ENCODE data around the gene PAPLN. TPM values are rescaled to one million over a fixed set of nuclear protein-coding genes. Genes with fewer than 3 reads are reported as not detected.

PAPLN gene
- total and polyA plus RNA-seq, 5 donors from 2014 or later: 0.11 to 0.47 (median 0.36) TPM; not detected in 1

DNA sequence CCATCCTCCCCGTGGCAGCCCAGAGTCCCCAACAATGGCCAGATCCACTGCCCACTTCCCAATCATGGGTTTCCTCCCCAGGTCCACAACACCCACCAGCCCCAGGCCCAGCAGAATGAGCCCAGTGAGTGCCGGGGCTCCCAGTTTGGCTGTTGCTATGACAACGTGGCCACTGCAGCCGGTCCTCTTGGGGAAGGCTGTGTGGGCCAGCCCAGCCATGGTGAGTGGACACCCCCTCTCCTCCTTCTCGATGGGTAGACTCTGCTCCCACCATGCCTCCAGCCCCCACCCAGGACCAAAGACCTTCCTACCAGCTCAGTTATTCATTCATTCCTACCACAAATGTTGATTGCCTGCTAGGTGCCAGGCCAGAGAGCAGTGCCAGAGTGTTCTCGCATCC, 23.8 kb downstream of the PAPLN start:
- no peaks in the 10 kb centered on the region for H3K4me1 ChIP-seq (ENCODE audit: control insufficient read depth, insufficient read depth, low read length, poor library complexity, severe bottlenecking)
- no peak overlapping the region for H3K4me3 ChIP-seq (ENCODE audit: low read depth, low read length)
- H3K36me3 ChIP-seq (ENCODE audit: control insufficient read depth, insufficient read depth, low read length): no peaks in the 10 kb centered on the region
- DNase-seq (no peak), ATAC-seq (ENCODE audit: low read depth in 2 of 2) (no peak)
- Mint-ChIP-seq H3K4me3 (no peak overlapping the region), H3K27me3 (peaks cover 4% of the 10 kb centered on the region), H3K4me1 (peaks cover 0 to 3% (median 0%) of the 10 kb centered on the region in 4 donors), H3K36me3 (no peaks in the 10 kb centered on the region), H3K27ac (no peak overlapping the region), H3K9me3 (peaks cover 0 to 1% (median 0%) of the 10 kb centered on the region in 7 donors)
- H3K27ac ChIP-seq (ENCODE audit: insufficient read depth, low read length, poor library complexity, severe bottlenecking): no peak overlapping the region
- no peaks in the 10 kb centered on the region for H3K27me3 ChIP-seq (ENCODE audit: control insufficient read depth, insufficient read depth, low read length)
- H3K9me3 ChIP-seq (ENCODE audit: control insufficient read depth in 2 of 2, low read length in 2 of 2): no peaks in the 10 kb centered on the region

DNA sequence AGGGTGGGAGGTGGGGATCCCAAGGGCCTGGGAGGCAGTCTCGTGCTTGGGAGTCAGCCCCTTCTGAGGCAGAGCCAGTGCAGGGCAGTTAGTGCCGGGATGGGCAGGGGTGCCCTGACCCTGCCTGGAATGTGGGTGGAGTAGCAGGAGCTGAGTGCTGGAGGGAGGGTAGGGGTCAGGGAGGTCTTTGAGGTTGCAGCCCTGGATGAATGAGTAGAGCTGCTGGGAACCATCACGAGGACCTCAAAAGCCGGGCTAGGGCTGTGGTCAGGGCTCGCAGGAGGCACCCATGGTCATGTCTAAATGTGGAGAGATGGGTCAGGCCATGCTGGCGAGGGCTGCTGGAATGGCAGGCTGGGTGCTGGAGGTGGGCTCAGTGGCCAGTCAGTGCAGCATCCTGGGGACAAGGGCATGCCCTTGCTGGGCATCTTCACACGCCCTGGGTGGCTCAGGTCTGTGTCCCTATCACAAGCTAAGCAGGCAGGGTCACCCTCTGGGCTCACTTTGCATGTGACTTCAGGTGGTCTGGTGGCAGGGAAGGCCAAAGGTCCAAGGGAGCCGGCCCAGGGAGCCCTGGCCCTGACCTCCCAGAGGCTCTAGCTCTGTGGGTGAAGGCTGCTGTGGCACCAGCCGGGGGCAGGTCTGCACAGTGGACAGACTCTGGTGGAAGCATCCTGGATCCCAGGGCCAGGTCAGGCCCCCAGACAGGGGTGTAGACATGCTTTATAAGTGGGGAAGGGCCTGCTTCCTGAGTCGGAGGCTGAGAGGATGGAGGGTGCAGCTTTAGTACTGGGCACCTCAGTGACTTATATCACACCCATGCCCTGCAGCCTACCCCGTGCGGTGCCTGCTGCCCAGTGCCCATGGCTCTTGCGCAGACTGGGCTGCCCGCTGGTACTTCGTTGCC, 24.5 kb downstream of the PAPLN start:
- Histone ChIP-seq H3K9me3 (ENCODE audit: control insufficient read depth in 2 of 2, low read length in 2 of 2) (no peaks in the 10 kb centered on the region), H3K4me1 (ENCODE audit: control insufficient read depth, insufficient read depth, low read length, poor library complexity, severe bottlenecking) (no peaks in the 10 kb centered on the region), H3K36me3 (ENCODE audit: control insufficient read depth, insufficient read depth, low read length) (no peaks in the 10 kb centered on the region), H3K27ac (ENCODE audit: insufficient read depth, low read length, poor library complexity, severe bottlenecking) (no peak overlapping the region), H3K4me3 (ENCODE audit: low read depth, low read length) (no peak overlapping the region), H3K27me3 (ENCODE audit: control insufficient read depth, insufficient read depth, low read length) (no peaks in the 10 kb centered on the region)
- Mint-ChIP-seq H3K4me3 (no peak overlapping the region), H3K9me3 (peaks cover 0 to 1% (median 0%) of the 10 kb centered on the region in 7 donors), H3K36me3 (no peaks in the 10 kb centered on the region), H3K27ac (no peak overlapping the region), H3K27me3 (peaks cover 4% of the 10 kb centered on the region), H3K4me1 (peaks cover 0 to 3% (median 0%) of the 10 kb centered on the region in 4 donors)
- ATAC-seq (ENCODE audit: low read depth in 2 of 2) (no peak), DNase-seq (no peak)

GRCh38 chr14:73262427-73263183, 25.3 kb downstream of the PAPLN start:
- no peak for DNase-seq
- no peaks in the 10 kb centered on the region for H3K27me3 ChIP-seq (ENCODE audit: control insufficient read depth, insufficient read depth, low read length)
- H3K36me3 ChIP-seq (ENCODE audit: control insufficient read depth, insufficient read depth, low read length): no peaks in the 10 kb centered on the region
- H3K4me1 ChIP-seq (ENCODE audit: control insufficient read depth, insufficient read depth, low read length, poor library complexity, severe bottlenecking): no peaks in the 10 kb centered on the region
- H3K4me3 Mint-ChIP-seq: no peak overlapping the region
- H3K4me1 Mint-ChIP-seq: peaks cover 0 to 3% (median 0%) of the 10 kb centered on the region in 4 donors
- H3K9me3 Mint-ChIP-seq: peaks cover 0 to 1% (median 0%) of the 10 kb centered on the region in 7 donors
- H3K27ac ChIP-seq (ENCODE audit: insufficient read depth, low read length, poor library complexity, severe bottlenecking): no peak overlapping the region
- no peaks in the 10 kb centered on the region for H3K9me3 ChIP-seq (ENCODE audit: control insufficient read depth in 2 of 2, low read length in 2 of 2)
- H3K27me3 Mint-ChIP-seq: peaks cover 4% of the 10 kb centered on the region
- H3K27ac Mint-ChIP-seq: no peak overlapping the region
- ATAC-seq (ENCODE audit: low read depth in 2 of 2): no peak
- H3K36me3 Mint-ChIP-seq: no peaks in the 10 kb centered on the region
- no peak overlapping the region for H3K4me3 ChIP-seq (ENCODE audit: low read depth, low read length)

- H3K27ac Mint-ChIP-seq: no peak overlapping the region
- H3K27me3 ChIP-seq (ENCODE audit: control insufficient read depth, insufficient read depth, low read length): no peaks in the 10 kb centered on the region
- no peak overlapping the region for H3K27ac ChIP-seq (ENCODE audit: insufficient read depth, low read length, poor library complexity, severe bottlenecking)
- no peak for DNase-seq
- H3K36me3 ChIP-seq (ENCODE audit: control insufficient read depth, insufficient read depth, low read length): no peaks in the 10 kb centered on the region
- H3K4me3 Mint-ChIP-seq: no peak overlapping the region
- ATAC-seq (ENCODE audit: low read depth in 2 of 2): no peak
- no peaks in the 10 kb centered on the region for H3K4me1 Mint-ChIP-seq
- H3K36me3 Mint-ChIP-seq: no peaks in the 10 kb centered on the region
- H3K9me3 ChIP-seq (ENCODE audit: control insufficient read depth in 2 of 2, low read length in 2 of 2): no peaks in the 10 kb centered on the region
- no peaks in the 10 kb centered on the region for H3K27me3 Mint-ChIP-seq
- no peak overlapping the region for H3K4me3 ChIP-seq (ENCODE audit: low read depth, low read length)
- H3K4me1 ChIP-seq (ENCODE audit: control insufficient read depth, insufficient read depth, low read length, poor library complexity, severe bottlenecking): no peaks in the 10 kb centered on the region
- H3K9me3 Mint-ChIP-seq: peaks cover 0 to 1% (median 0%) of the 10 kb centered on the region in 7 donors
Measured at GRCh38 chr14:73263606-73264005, 26.3 kb downstream of the PAPLN start.

GRCh38 chr14:73264080-73264884, 27.0 kb downstream of the PAPLN start:
- H3K27me3 Mint-ChIP-seq: no peaks in the 10 kb centered on the region
- DNase-seq: no peak
- peak overlapping the region in 1 of 4 donors; percentile 60 for H3K4me3 Mint-ChIP-seq
- Histone ChIP-seq H3K9me3 (ENCODE audit: control insufficient read depth in 2 of 2, low read length in 2 of 2) (no peaks in the 10 kb centered on the region), H3K27ac (ENCODE audit: insufficient read depth, low read length, poor library complexity, severe bottlenecking) (no peak overlapping the region), H3K36me3 (ENCODE audit: control insufficient read depth, insufficient read depth, low read length) (no peaks in the 10 kb centered on the region), H3K27me3 (ENCODE audit: control insufficient read depth, insufficient read depth, low read length) (no peaks in the 10 kb centered on the region), H3K4me3 (ENCODE audit: low read depth, low read length) (no peak overlapping the region), H3K4me1 (ENCODE audit: control insufficient read depth, insufficient read depth, low read length, poor library complexity, severe bottlenecking) (no peaks in the 10 kb centered on the region)
- H3K27ac Mint-ChIP-seq: peak overlapping the region in 1 of 3 donors; percentile 60
- H3K9me3 Mint-ChIP-seq: peaks cover 0 to 1% (median 0%) of the 10 kb centered on the region in 7 donors
- ATAC-seq (ENCODE audit: low read depth in 2 of 2): no peak
- no peaks in the 10 kb centered on the region for H3K36me3 Mint-ChIP-seq
- H3K4me1 Mint-ChIP-seq: peaks cover 0 to 2% (median 0%) of the 10 kb centered on the region in 4 donors

DNA sequence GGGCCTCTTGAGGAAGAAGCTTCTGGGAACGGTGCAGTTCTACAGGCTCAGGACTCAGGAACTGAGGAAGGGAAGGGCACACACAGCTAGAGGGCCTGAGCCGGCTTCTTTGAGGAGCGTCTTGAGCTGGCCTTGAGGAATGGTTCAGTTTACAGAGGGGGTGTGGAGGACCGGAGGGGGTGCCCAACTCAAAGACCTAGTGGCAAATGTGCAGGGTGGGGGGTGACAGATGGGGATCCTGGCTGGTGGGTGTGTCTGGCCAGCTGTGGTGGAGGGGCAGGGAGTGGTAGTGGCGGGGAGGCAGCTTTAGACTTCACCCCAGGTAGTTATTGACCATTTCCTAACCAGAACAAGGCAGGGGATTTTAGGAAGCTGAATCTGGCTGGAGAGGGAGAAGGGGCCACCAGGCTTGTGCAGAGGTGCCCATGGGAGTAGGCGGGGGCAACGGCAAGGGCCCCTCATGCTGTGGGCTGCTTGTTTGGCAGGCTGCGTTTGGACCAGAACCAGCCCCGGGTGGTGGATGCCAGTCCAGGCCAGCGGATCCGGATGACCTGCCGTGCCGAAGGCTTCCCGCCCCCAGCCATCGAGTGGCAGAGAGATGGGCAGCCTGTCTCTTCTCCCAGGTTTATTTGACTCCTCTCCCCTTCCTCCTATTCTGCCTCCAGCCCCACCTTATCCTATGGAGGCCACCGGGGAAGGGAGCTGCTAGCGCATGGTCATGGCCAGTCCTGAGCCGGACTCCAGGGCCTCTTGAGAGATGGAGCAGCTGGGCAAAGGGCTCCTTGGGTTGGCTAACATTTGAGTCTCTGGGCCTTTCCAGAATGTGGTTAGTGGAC, 27.8 kb downstream of the PAPLN start:
- no peak overlapping the region for H3K27ac ChIP-seq (ENCODE audit: insufficient read depth, low read length, poor library complexity, severe bottlenecking)
- H3K9me3 ChIP-seq (ENCODE audit: control insufficient read depth in 2 of 2, low read length in 2 of 2): no peaks in the 10 kb centered on the region
- Mint-ChIP-seq H3K4me1 (peaks cover 0 to 6% (median under 1%) of the 10 kb centered on the region in 4 donors), H3K36me3 (no peaks in the 10 kb centered on the region), H3K27me3 (peaks cover 5% of the 10 kb centered on the region), H3K27ac (peak overlapping the region in 1 of 3 donors; percentile 60), H3K4me3 (no peak overlapping the region), H3K9me3 (peaks cover 0 to 1% (median 0%) of the 10 kb centered on the region in 7 donors)
- ATAC-seq (ENCODE audit: low read depth in 2 of 2) (no peak), DNase-seq (no peak)
- H3K4me1 ChIP-seq (ENCODE audit: control insufficient read depth, insufficient read depth, low read length, poor library complexity, severe bottlenecking): peaks cover 5% of the 10 kb centered on the region
- no peak overlapping the region for H3K4me3 ChIP-seq (ENCODE audit: low read depth, low read length)
- H3K27me3 ChIP-seq (ENCODE audit: control insufficient read depth, insufficient read depth, low read length): no peaks in the 10 kb centered on the region
- no peaks in the 10 kb centered on the region for H3K36me3 ChIP-seq (ENCODE audit: control insufficient read depth, insufficient read depth, low read length)

GRCh38 chr14:73265721-73266046, 28.4 kb downstream of the PAPLN start:
- H3K27ac ChIP-seq (ENCODE audit: insufficient read depth, low read length, poor library complexity, severe bottlenecking): no peak overlapping the region
- H3K9me3 Mint-ChIP-seq: peaks cover 0 to 1% (median 0%) of the 10 kb centered on the region in 7 donors
- H3K36me3 Mint-ChIP-seq: no peaks in the 10 kb centered on the region
- no peak overlapping the region for H3K4me3 Mint-ChIP-seq
- no peak overlapping the region for H3K4me3 ChIP-seq (ENCODE audit: low read depth, low read length)
- peaks cover 3% of the 10 kb centered on the region for H3K27me3 ChIP-seq (ENCODE audit: control insufficient read depth, insufficient read depth, low read length)
- H3K9me3 ChIP-seq (ENCODE audit: control insufficient read depth in 2 of 2, low read length in 2 of 2): no peaks in the 10 kb centered on the region
- no peak overlapping the region for H3K27ac Mint-ChIP-seq
- H3K36me3 ChIP-seq (ENCODE audit: control insufficient read depth, insufficient read depth, low read length): no peaks in the 10 kb centered on the region
- H3K27me3 Mint-ChIP-seq: peaks cover 5% of the 10 kb centered on the region
- ATAC-seq (ENCODE audit: low read depth in 2 of 2) (no peak), DNase-seq (no peak)
- H3K4me1 ChIP-seq (ENCODE audit: control insufficient read depth, insufficient read depth, low read length, poor library complexity, severe bottlenecking): peaks cover 8% of the 10 kb centered on the region
- peaks cover 0 to 12% (median 5%) of the 10 kb centered on the region in 4 donors for H3K4me1 Mint-ChIP-seq

All from CD4-positive, CD25-positive, alpha-beta regulatory T cell (primary cell).